G401 (cell line): Measurements from ENCODE around the gene TENM3. TPM values are rescaled to one million over a fixed set of nuclear protein-coding genes. Genes with fewer than 3 reads are reported as not detected.

Experiments used
- DNase-seq: peaks from one replicate; pipeline ENCODE4 v3.0.0-alpha.2; 2015; ENCODE audit warnings: low spot score
- in situ Hi-C: cut with HindIII; loops from 2 replicates; pipeline ENCODE4 v1.10.0; 2016; ENCODE audit warnings: low sequenced_read_pairs, mixed read lengths
- total RNA-seq: library from RNA; depleted of rRNA; stranded (reverse); fragments of >200 nt; shearing (Covaris generic); gene quantifications from 2 replicates; pipeline ENCODE4 v1.2.3, GENCODE V29; 2014

TENM3 gene
- total RNA-seq, 1 experiment from 2014 or later = 0.03 TPM

DNA sequence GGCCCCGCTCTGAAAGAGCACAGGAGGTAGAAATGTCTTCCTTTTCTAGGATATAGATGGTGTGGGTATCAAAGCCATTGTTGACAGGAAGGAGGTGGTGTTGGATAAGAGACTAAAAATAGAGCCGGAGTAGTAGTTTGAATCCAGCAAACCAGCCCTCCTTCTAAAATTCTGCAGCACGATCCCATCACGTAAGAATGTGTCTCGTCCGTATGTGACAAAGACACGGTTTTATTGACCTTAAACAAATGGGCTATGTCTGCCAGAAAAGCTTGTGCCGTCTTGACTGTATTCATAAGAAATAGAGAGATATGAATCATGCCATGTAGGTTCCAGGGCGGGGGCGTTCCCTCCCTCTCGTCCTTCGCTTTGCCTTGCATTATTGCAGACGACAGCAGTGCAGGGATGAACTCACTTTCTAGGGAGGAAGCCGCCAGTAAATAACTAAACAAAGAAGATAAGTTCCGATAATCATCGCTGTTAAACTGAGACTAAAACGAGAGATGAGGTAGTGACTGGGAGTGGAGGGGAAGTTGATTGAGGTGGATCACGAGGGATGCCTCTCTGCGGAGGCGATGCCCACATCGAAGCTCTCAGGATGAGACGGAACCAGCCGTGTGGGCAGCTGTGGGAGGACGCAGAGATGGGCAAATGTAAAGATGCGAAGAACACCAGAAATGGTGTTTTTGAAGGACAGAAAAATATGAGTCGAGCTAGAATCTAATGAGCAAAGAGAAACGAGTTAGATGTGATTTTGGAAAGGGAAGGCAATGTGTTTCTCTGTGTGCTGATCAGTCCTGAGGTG, 3.4 kb downstream of the TENM3 start:
- DNase-seq = no peak
- in situ Hi-C loops = no loop called here

DNA sequence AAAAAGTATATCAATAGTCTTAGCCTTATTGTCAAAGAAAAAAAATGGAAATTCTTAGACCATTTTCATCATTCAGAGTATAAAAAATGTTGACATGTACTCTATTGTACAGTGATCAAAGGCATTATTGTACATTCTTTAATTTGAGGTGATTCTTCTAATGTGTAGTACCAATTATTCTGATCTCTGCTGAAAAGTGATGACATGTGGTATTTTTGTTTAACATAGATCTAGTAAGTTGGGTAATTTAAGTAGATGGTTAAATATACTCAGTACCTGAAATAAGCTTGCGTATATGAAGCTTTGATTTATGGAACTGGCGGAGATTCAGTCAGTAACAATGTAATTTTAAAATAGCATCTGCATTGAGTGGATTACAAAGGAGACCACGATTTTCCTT, 5.1 kb downstream of the TENM3 start:
- in situ Hi-C loops = no loop called here
- no peak for DNase-seq

DNA sequence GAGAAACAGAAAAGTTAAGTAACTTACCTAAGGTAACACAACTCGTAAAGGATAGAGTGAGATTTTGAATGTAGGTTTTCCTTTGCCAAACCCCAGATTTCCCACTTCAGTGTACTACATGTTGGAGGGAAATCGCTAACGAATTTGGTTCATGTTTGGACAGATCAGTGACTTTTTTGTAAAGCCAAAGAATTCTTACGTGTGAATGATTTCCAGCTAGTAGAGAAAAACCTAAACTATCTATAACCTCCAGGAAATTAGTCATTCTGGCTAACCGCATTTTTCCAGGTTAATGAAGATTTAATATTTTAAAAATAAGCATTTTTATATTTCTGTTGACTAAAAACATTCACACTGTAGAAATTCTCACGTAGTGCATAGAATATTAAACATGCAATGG, 7.2 kb downstream of the TENM3 start:
- no peak for DNase-seq
- in situ Hi-C loops = no loop called here

DNA sequence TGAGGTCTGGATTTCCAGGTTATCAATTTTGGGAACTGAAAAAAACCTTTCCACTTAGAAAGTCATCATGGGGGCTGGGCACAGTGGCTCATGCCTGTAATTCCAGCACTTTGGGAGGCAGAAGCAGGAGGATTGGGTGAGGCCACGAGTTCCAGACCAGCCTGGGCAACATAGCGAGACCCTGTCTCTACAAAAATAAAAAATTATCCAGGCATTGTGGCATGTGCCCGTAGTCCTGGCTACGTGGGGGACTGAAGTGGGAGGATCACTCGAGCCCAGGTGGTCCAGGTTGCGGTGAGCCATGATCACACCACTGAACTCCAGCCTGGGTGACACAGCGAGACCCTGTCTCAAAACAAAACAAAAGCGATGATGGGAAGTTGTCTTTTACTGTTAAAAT, 7.9 kb downstream of the TENM3 start:
- no peak for DNase-seq
- in situ Hi-C loops = no loop called here

DNA sequence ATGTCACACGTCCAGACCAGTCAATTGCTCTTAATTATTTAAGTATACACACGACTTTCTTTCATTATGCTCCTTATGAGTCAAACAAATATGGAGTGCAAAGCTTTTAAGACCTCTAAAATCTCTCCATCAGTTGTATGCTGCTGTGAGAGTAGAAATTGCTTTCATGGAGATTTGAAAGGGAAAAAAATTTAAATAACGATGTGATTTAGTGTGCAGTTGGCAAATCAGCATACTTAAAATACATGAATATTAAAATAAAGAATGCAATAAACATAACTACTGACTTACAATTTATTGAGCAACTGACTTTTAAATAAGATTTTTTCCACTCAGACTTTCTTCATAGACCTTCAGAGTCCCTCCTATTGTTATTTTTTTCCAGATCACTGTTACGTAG, 9.0 kb downstream of the TENM3 start:
- DNase-seq = no peak
- in situ Hi-C loops = no loop called here

DNA sequence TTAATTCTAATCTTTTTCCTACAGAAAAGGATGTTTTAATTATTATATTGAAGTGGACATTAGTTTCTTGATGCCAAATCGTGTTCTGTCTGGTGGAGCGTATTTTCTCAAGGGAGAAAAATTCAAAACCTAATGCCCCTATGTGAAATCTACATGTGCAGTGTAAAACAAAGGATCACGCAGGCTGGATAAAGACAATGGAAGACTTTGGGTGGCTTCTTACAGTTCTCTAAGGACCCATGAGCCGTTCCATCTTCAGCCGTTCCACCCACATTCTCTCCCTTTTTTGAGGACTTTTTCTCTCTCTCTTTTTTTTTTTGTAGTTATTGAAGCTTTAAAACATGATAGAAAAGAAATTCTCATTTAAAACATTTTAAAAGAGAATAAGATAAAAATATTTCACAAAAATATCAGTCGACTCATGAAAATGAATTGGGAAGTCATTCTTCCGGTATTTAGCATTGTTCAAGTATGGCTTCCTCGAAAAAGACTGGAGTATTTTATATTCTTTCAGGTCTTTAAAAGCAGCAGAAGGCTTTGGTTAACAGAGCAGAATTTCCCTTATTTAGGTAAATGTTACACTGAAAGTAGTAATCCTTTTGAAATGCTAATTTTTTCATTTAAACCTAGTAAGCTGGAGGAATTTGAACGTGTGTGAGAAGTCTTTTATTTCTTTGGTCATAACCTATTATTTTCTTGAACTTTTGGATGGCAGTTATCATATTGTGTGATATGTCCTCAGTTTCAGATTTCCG, 11.0 kb downstream of the TENM3 start:
- DNase-seq = no peak
- in situ Hi-C loops = no loop called here

DNA sequence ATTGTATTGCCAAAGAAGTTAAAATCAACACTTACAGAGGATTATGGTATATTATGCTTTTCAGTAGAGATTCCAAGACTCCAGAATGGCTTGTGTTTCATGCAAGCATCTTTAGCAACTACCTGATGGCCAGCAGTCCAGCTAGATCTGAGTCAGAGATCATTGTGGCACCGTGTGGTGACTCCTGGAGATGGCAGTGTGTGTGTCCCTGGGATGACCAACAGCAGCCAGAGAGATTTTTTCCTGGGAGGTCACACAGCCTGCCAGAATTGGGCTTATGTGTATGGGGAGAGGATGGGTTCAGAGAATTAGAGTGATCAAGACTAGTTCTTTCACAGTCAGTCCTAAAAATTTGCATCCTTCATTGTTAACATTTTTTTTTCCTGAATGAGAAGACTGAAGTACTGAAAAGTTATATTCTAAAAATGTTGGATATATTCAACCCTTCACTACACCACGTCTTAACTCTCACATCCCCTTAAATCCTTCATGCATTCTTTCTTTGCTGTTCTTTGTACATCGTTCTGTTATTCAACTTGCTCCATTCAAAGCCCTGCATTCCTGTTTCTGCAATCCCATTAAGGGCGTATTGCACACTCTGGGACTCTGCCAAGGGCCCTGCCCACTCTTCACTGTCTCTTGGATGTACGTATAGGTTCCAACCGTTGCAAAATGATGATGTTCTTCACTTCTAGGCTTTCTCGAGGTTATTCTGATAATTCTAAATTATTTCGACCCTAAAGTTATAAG, 12.4 kb downstream of the TENM3 start:
- no peak for DNase-seq
- in situ Hi-C loops = no loop called here

DNA sequence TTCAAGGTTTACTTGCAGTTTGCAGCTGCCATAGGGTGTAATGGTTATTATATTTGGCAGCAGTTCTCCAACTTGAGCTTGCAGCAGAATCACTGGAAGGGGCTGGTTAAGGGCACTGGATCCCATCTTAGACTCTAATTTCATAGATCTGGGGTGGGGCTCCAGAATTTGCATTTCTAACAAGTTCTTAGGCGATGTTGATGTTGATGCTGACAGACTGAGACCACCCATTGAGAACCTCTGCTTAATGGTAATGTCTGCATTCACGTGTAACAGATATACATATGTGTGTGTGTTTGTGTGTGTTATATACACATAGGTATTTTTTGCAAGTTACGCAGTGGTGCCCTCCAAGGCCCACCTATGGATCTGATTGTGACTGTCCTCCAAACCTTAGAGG, 13.8 kb downstream of the TENM3 start:
- no peak for DNase-seq
- in situ Hi-C loops = no loop called here

DNA sequence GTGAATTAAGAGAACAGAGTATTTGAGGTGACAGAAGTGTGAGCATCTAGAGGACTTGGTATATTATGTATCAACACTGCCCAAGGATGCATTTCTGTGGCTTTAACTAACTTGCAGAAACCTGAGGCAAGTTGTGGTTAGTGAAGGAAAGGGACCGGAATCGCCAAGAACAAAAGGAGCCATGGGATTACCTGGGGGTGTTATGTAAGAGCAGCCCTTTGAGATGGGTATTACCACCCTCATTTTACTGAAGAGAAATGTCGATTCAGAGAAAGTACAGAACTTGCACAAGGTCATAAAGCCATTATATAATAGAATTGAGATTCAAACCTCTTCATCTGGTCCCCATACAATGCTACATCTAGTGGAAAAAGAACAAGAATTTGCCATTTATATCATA, 14.3 kb downstream of the TENM3 start:
- no peak for DNase-seq
- in situ Hi-C loops = no loop called here

DNA sequence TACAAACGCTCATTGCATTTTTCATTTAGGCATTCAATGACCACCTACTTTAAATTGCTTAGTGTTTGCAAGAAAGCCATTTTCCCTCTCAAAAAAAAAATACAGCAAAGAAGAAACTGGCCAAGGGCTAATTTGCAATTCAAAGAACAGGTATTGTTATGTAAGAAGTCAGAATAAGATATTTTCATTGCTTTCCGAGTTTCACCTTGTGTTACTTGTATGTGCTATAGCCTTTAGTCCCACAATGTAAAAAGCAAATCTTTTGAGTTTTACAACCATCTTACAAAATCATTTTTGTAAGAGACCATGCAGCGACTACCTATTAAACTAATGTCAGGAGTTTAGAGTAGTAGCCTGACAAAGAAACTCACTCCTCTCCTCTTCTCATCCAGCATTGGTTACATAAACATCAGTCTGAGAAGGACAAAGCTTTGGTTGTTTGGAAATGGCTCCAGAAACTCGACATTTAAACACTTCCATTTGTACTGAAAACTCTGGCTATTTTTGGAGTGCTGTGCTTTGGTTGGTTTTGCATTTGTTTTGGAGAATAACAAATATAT, 15.3 kb downstream of the TENM3 start:
- in situ Hi-C loops = no loop called here
- no peak for DNase-seq

DNA sequence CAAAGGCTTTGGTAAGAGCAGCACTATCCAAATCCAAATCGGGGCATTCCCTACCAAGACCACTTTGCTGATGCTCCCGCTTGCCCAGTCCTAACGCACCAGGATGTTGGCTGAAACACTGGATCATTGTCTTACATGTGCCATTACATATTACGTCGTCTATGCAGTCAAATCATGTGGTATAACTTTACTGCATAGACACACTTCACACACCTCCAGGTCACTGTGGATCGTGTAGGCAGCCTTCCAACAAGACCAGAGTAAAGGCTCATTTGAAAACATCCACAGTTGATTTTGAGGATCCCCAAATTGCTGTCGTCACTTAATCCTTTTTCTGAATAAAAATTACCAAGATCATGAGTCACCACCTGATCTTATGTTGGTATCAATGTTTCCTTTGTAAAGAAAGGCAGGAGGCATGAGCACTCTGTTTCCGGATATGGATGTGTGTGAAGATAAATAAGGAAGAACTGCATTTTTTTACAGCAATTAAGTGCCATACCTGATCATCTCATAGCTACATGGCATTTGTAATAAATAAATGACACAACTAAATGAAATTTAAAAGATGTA, 18.5 kb downstream of the TENM3 start:
- no peak for DNase-seq
- in situ Hi-C loops = no loop called here

DNA sequence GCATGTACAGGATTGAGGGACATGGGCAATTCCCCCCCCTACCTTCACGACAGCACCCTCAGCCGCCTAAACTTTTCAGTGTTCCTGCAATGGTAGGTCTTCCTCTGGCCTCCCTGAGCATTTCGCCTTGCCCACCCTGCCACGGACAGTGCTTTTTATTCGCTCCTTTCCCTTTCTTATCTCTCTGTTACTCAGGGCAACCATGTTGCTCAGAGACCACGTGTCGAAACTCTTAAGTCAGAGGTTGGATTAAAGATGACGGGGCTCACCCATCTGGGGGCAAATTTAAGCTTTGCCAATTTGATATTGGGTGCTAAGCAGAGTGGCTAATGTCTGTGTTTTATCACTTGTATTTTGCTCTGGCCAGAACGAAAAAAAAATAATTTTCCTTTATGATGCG, 20.4 kb downstream of the TENM3 start:
- in situ Hi-C loops = no loop called here
- DNase-seq = no peak

DNA sequence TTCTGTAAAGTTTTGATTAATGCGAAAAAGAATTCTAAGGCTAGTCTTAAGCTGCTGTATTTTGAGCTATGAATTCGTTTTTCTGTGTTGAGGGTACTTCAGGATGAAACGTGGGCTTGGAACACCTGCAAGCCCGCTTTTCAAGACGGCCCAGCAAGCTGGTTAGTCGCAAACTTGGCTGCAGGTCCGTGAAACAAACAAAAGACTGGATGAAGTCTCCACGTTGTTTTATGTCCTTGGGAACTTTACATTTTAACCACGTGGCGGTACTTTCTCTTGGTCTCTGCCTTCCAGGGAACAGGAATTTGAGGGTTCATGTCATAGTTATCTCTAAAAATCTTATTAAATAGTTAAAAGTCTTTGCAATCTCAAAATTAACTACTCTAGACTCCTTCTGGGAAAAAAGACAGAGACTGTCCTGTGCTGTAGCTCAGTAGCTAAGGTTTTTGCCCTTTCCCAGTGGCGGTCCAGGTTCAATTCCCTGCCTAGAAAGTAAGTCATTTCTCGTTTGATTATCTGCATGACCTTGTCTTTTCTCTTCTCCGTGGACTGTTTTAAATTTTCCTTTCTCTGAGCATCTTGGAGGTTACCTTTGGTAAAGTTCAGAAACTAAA, 21.0 kb downstream of the TENM3 start:
- DNase-seq = no peak
- in situ Hi-C loops = no loop called here

DNA sequence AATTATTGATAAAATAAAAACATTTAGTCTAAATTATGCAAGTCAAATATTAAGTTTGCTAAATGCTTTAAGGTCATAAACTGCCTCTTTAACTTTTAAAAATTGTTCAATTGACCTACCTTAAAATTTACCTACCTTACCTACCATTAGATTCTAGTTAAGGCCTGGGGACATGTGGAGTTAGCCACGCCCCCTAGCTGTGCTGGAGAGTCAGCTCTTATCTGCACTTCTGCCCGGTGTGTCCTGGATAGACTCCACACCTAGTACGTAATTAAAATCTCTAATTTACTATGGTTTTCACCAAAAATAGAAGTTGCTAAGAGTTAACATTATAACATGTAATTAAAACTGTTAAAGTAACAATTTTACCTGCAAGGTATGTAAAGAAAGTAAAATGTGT, 22.7 kb downstream of the TENM3 start:
- no peak for DNase-seq
- in situ Hi-C loops = no loop called here

DNA sequence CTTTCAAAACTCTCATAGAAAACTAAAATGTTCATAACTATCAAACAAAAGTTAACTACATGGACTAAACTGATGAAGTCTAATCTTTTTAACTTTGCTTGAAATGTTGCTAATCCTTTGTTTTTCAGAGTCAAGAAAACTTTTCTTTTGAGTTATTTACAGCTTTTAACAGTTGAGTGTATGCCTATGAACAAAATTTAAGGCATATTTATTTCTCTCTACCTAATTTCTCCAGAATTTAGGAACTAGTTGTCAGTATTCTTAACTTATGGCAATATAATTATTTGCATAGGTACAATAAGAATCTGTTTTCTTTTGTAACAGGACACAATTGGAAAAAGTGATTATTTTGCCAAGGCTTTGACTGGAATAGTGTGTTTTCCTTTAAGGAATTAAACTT, 23.8 kb downstream of the TENM3 start:
- in situ Hi-C loops = no loop called here
- DNase-seq = no peak

DNA sequence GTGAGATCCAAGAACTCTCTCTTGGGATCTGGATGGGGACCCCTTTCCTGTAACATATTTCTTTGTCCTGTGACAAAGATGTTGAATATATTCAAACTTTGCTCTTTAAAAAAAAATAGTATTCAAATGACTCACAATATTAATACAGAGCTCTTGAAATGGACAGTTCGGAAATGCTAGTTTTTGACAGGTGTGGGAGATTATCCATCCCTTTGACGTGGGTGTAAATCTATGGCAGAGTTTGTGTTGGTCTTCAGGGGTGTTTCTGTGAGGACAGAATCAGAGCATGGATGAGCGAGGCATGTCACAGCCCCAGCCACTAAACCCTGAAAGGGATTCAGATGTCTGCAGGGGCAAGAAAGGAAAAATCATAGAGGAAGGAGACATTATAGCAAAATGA, 25.8 kb downstream of the TENM3 start:
- in situ Hi-C loops = no loop called here

DNA sequence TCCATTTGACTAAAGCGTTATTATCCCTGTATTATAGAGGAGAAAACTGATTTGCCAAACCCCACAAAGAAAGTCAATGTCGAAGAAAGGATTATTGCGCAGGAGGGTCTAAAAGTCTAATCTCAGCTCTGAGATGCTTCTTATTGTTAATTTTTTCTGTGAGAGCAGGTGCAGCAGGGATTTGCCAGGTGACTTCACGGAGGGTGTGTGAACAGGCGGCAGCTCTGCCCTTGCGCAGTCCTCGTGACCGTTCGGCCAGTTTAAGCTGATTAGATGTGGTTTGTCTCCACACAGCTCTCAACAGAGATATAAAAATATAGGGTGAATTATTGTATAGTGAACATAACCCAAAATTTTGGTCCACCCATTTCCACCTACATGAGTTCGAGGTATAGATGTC, 28.5 kb downstream of the TENM3 start:
- in situ Hi-C loops = no loop called here
- DNase-seq = no peak

More for the DNA sequence above, 25.8 kb downstream of the TENM3 start:
- no peak for DNase-seq

DNA sequence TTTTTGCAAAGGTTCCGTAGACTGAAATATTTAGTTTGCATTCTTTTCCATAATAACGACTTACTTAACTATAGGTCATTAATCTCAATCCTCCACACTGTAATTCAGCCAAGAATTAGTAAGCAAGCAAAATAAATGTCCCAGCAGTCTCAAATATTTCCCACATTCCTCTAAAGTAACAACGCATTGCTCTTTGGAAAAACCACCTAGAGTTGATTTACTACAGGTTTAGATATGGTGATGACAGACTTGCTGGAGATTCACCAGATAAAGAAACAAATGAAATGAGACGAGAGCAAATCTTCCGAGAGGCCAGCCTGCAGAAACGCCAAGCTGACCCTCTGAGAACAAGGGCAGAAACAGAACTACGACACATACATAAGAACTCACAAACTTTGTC, 28.9 kb downstream of the TENM3 start:
- in situ Hi-C loops = no loop called here
- DNase-seq = no peak
